Forelimb muscle (tissue), 1 donor: ENCODE results near the gene TSFM. TPM values are rescaled to one million over a fixed set of nuclear protein-coding genes. Genes with fewer than 3 reads are reported as not detected.

Source experiments
- DNase-seq: peaks from one replicate; pipeline ENCODE4 v3.0.0-alpha.2; 2013; ENCODE audit warnings: low read depth
- polyA plus RNA-seq: library from polyadenylated mRNA; unstranded; fragments of 120-200 nt; gene quantifications from one replicate; pipeline ENCODE4 v1.2.1, GENCODE V29; 2013; ENCODE audit not compliant: insufficient read length

Gene TSFM
- polyA plus RNA-seq, 1 donor: 30.0 TPM

- no peak for DNase-seq
Observed at GRCh38 chr12:57745485-57745881, 37.1 kb upstream of the TSFM start.

- DNase-seq: no peak
Observed at GRCh38 chr12:57746025-57746424, 36.6 kb upstream of the TSFM start.

DNA sequence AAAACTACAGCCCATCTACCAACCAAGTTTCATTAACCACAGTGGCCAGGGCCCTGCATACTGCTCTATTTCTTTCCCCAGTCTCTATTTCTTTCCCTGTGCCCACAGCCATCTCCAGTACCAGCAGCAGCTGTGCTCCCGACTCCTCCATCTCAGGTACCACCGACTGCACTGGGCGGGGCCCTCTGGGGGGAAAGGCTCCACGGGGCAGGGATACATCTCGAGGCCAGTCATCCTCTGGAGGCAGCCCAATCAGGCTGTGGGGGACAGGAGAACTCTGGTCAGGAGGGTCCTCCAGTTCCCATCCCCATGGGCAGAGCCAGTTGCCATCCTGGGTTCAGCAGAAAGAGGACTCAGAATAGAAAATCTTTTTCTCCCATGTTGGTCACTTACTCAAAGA, 33.5 kb upstream of the TSFM start:
- no peak for DNase-seq

- DNase-seq: no peak
Observed at GRCh38 chr12:57750561-57751431, 31.8 kb upstream of the TSFM start.

- DNase-seq: no peak
Observed at GRCh38 chr12:57751432-57751787, 31.2 kb upstream of the TSFM start.

GRCh38 chr12:57751788-57752667, 30.6 kb upstream of the TSFM start, which contains the start of gene CDK4:
Gene CDK4 (minus strand): TSS chr12:57752310. CDS start chr12:57751717, 593 bp downstream.
- peak; percentile 93 for DNase-seq

DNA sequence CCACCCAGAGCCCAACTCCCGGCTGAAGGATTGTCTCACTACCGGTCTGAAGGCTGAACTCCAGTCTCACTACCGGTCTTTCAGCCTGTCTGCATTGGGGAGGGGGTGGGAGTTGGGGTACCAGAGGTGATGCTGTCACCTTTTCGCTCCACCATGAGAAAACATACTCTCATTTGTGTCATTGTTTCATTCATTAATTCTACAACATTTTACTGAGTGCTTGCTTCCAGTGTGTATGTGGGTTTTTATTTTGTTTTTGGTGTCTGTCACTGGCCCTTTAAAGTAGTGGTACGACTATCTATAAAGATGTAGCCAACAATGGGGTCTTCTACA, 30.0 kb upstream of the TSFM start:
- no peak for DNase-seq

GRCh38 chr12:57753756-57754337, 28.7 kb upstream of the TSFM start:
- DNase-seq: no peak

- DNase-seq: no peak
Observed at GRCh38 chr12:57754411-57755193, 28.0 kb upstream of the TSFM start, which contains the start of gene MARCHF9. Gene MARCHF9 (plus strand): TSS chr12:57755103. CDS start chr12:57755529, 426 bp downstream.

- no peak for DNase-seq
Observed at GRCh38 chr12:57755194-57755453, 27.5 kb upstream of the TSFM start.

DNA sequence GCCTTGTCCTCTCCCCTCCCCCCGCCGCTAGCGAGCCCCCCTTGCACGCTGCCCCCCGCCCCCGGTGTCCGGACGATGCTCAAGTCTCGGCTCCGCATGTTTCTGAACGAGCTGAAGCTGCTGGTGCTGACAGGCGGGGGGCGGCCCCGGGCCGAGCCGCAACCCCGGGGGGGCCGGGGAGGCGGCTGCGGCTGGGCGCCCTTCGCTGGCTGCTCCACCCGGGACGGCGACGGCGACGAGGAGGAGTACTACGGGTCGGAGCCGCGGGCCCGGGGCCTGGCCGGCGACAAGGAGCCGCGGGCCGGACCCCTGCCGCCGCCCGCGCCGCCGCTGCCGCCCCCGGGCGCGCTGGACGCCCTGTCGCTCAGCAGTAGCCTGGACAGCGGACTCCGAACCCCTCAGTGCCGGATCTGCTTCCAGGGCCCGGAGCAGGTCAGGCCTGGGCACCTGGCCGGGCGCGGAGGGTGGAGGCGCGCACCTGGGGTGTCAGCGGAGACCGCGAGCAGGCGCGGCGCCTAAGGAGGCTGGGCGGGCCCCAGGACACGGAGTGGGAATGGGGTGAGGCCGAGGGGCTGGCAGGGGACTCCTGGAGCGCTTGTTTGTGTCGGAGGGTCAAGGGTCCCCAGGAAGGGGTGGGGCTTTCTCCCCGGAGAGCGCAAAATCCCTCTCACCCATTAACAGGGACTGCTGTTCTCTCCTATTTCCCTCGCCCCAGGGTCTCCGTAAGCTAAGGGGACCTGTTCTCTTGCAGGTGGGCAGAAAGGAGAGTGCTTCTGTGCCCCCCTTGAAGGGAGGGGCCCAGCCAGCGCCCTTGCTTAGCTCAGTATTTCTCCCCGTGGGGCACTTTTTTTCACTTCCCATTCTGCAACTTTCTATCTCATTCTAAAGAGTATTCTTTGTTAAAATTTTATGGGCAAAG, 26.9 kb upstream of the TSFM start:
- no peak for DNase-seq

GRCh38 chr12:57756406-57757341, 25.9 kb upstream of the TSFM start:
- no peak for DNase-seq

DNA sequence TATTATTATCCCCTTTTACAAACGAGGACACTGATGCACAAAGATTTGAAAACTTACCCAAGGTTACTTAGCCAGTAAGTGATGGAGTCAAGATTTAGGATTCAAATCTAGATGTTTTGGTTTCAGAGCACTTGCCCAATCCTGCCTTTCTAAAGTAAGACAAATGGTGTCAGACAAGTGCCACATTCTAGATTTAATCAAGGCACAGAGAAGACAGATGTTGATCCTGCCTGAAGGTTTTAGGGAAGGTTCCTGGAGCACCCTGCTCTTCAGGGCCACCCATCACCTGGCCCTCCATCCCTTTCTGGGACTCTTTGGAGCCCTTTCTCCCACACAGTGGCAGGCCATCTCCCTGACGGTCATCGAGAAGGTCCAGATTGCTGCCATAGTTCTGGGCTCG, 24.8 kb upstream of the TSFM start:
- DNase-seq: no peak

DNA sequence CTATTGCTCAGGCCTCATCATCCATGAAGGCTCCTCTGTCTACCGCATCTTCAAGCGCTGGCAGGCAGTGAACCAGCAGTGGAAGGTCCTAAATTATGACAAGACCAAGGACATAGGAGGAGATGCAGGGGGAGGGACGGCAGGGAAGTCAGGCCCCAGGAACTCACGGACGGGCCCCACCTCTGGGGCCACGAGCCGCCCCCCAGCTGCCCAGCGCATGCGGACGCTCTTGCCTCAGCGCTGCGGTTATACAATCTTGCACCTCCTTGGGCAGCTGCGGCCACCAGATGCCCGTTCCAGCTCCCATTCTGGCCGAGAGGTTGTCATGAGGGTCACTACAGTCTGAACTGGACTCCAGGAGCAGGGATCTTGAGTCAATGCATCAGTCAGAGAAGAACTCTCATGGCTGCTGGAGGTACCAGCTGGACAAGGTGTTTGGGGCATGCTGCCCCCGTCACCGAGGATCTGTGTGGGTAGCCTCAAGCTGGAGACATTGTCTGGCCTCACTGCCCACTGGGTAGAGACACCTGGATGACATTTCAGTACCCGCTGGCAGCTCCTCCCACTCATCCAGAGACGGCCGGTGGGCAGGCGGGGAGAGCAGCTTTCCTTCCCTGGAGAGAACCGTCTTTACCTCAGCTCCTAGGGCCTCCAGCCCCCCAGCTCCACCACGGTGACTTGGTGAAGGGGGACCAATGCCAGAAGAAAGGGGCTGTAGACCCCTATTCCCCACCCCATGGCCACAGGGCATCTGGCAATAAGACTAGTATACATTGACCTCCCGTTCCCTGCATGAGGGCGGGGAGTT, 23.8 kb upstream of the TSFM start:
- DNase-seq: no peak

- DNase-seq: no peak
Observed at GRCh38 chr12:57759360-57759980, 23.1 kb upstream of the TSFM start.

DNA sequence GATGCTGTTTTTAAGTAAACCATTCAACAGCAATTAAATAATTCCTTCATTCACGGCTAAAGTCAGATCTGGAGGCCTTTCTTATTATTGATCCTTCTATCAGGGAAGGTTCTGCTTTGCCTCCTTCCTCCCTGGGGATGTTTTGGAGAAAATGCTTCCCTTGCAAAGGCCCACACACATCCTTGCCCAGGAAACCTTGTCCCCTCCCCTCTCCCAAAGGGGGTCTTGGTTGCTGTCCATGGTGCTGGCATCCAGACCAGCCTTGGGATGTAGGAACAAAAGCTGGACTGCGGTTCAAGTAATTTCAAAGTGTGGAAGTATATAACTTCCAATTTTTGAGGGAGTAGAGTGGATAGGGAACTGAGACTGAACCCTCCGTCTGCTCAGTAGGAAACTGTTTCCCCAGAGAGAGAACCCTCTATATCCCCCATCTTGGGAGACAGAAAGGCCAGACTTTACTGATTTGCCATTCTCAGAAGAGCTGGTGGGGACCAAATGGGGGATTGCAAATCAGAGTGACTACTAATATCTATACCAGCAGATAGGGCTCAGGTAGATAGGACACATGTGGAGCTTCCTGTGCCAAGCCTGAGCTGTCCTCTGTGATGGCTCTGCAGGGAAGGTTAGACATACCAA, 22.1 kb upstream of the TSFM start:
- no peak for DNase-seq

GRCh38 chr12:57761391-57761998, 21.1 kb upstream of the TSFM start:
- no peak for DNase-seq
